ENCODE data around the gene MPND.
A peak's percentile ranks its signal among the peaks of the same experiment; 100 is the strongest.

MPND gene

GRCh38 chr19:4379383-4380253 lies 36.3 kb downstream of the MPND start:
- peak overlapping the region; percentile 4 for H3K4me3 ChIP-seq (ENCODE audit: low read length)
- DNase-seq (ENCODE audit: low read depth): peak; percentile 100
- no peak for TF ChIP-seq CTCF (IDR thresholded peaks at IDR 0.05; ENCODE audit: insufficient read depth, low read depth, low read length, missing control alignments)

DNA sequence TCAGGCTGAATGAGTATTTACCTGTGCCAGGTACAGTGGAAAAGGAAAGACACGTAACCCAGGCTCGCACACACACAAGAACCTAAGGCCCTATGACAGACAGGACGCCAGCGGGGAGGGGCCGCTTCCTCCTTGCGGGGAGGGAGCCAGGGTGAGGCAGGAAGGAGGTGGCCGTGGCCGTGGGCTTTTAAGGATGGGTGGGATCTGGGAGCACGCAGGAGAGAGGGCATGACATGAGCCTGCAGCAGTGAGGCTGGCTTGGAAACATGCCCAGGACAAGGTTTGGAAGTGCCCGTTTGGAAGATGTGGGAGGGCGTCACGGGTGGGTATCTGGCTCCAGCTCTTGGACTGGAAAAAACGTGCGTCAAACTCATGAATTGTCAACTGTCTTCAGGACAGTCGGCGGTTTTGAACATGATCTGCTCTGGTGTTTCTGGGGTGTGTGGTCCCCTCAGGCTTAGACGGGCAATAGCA lies 36.9 kb downstream of the MPND start:
- peak; percentile 80 for DNase-seq (ENCODE audit: low read depth)
- TF ChIP-seq CTCF (IDR thresholded peaks at IDR 0.05; ENCODE audit: insufficient read depth, low read depth, low read length, missing control alignments): no peak
- H3K4me3 ChIP-seq (ENCODE audit: low read length): peak overlapping the region; percentile 4

DNA sequence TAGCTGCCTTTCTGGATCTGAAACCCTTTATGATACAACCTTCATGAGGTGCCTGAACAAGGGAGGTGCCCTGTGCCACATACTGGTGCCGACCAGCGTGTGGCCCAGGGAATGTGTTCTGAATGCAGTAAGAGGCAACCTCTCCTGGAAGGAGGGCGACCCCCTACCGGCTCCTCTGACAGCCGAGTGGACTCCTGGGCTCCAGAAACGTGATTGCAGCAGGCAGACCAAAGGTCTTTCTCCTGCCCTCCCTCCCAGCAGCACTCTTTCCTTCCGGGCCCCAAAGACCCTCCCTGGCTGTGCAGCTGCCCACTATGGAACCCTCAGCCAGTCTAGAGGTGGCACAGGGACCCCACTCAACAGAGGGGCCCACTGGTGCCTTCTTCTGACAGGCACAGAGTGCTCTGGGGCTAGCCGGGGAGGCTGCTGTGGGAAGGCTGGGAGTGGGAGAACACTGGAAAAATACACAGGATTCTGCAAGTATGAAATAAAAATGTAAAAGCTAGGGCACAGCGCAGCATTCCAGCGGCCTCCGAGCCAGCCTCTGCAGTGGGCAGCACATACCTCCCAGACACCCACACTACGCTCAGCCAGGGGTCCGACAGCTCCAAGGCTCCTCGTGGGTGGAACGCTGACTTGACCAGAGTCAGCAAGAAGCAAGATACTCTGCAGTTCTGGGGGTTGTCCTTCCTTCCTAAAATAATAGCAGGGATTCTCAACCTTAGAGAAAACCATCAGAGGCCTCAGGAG lies 42.1 kb downstream of the MPND start:
- no peak for TF ChIP-seq CTCF (IDR thresholded peaks at IDR 0.05; ENCODE audit: insufficient read depth, low read depth, low read length, missing control alignments)
- DNase-seq (ENCODE audit: low read depth): no peak
- H3K4me3 ChIP-seq (ENCODE audit: low read length): no peak overlapping the region

DNA sequence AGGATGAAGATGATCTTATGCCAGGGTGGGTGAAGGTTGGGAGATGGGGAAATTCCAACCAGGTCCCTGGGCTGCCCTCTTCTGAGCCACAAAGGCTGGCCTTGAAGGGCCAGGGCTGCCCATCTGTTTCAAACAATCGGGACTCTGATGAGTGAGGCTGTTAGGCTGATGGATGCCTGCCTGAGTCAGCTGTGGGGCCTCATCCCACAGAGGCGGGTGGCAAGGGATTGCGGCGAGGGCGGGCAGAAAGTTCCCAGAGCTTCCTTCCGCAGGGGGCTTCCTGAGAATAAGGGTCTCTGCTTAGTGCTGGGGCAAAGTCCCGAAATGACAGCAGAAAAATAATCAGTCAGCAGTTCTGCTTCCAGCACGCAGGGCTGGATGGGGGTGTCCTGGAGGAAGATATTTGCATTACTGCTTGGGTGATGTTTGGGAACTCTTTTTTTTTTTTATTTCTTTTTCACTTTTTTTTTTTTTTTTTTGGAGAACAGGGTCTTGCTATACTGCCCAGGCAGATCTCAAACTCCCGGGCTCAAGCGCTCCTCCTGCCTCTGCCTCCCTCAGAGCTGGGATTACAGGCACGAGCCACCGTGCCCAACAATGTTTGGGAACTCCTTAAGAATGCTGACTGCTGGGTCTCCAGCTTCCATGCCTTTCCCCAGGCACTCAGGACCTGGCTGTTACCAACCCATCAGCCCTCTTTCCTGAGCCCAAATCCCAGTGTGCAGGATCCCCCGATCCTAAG lies 42.9 kb downstream of the MPND start:
- no peak overlapping the region for H3K4me3 ChIP-seq (ENCODE audit: low read length)
- DNase-seq (ENCODE audit: low read depth): no peak
- peak; percentile 8 for TF ChIP-seq CTCF (IDR thresholded peaks at IDR 0.05; ENCODE audit: insufficient read depth, low read depth, low read length, missing control alignments)

GRCh38 chr19:4388337-4389063 lies 45.1 kb downstream of the MPND start:
- no peak for TF ChIP-seq CTCF (IDR thresholded peaks at IDR 0.05; ENCODE audit: insufficient read depth, low read depth, low read length, missing control alignments)
- DNase-seq (ENCODE audit: low read depth): no peak
- no peak overlapping the region for H3K4me3 ChIP-seq (ENCODE audit: low read length)

DNA sequence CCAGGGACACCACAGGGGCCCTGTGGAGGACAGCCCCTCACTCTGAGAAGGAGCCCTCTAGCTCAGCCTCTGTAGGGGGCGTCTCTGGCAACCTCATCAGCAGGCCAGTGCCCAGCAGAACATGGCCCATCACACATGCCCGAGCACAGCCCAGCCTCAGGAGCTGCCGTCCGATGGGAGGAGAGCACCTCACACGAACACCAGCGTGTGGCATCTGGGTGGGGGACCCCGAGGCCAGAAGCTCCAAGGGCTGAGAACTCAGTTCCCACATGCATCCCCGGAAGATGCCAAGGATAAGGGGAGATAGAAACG lies 45.7 kb downstream of the MPND start:
- TF ChIP-seq CTCF (IDR thresholded peaks at IDR 0.05; ENCODE audit: insufficient read depth, low read depth, low read length, missing control alignments): no peak
- DNase-seq (ENCODE audit: low read depth): no peak
- no peak overlapping the region for H3K4me3 ChIP-seq (ENCODE audit: low read length)
